PC-3 (cell line): Measurements from ENCODE around the gene DNASE1L2. TPM values are rescaled to one million over a fixed set of nuclear protein-coding genes. Genes with fewer than 3 reads are reported as not detected.
A peak's percentile ranks its signal among the peaks of the same experiment; 100 is the strongest.

ENCODE experiments used
- ATAC-seq: fragments of 200-7000 bp; cut with Tn5 transposase; 2 replicates; pipeline ENCODE4 v1.9.1; 2020; ENCODE audit warnings: mild to moderate bottlenecking, moderate library complexity
- BruUV-seq: library from RNA; stranded (reverse); fragments of 400-500 nt; replicated peaks from 2 replicates; lab custom pipeline; 2021; lab: Mats Ljungman, UMichigan
- CTCF ChIA-PET: fragments of 300-600 bp; sonication (Branson Sonifier 250); formaldehyde crosslinking; loops from one replicate; lab custom pipeline; 2022; ENCODE audit warnings: antibody characterized with exemption; lab: Charles Lee
- POLR2A ChIA-PET: fragments of 300-600 bp; sonication (Branson Sonifier 250); formaldehyde crosslinking; loops from one replicate; lab custom pipeline; 2022; ENCODE audit warnings: antibody characterized with exemption; ENCODE audit not compliant: unreplicated experiment; lab: Charles Lee
- DNase-seq: peaks from one replicate; pipeline ENCODE4 v3.0.0-alpha.2; 2015
- H2AFZ ChIP-seq: fragments of 300-600 bp; sonication (generic); 2 replicates; pipeline ENCODE4 v1.6.0; 2016; ENCODE audit warnings: antibody characterized with exemption, low read length
- H3F3A ChIP-seq: fragments of 300-600 bp; sonication (generic); one replicate; pipeline ENCODE4 v1.6.0; 2017; ENCODE audit warnings: antibody characterized with exemption, low read length, control low read depth, mild to moderate bottlenecking; ENCODE audit not compliant: unreplicated experiment
- H3K27ac ChIP-seq: fragments of 300-600 bp; sonication (generic); 2 replicates; pipeline ENCODE4 v1.5.1; 2016; ENCODE audit warnings: mild to moderate bottlenecking, low read length
- H3K27me3 ChIP-seq: fragments of 300-600 bp; sonication (generic); 2 replicates; pipeline ENCODE4 v1.6.1; 2016; ENCODE audit warnings: low read length, mixed read lengths
- H3K36me3 ChIP-seq: fragments of 300-600 bp; sonication (generic); 2 replicates; pipeline ENCODE4 v1.6.1; 2016; ENCODE audit warnings: low read depth, mixed run types, low read length, mixed read lengths
- H3K4me1 ChIP-seq: fragments of 300-600 bp; sonication (generic); 2 replicates; pipeline ENCODE4 v1.5.1; 2016; ENCODE audit warnings: low read length; ENCODE audit not compliant: insufficient read depth
- H3K4me2 ChIP-seq: fragments of 300-600 bp; sonication (generic); 2 replicates; pipeline ENCODE4 v1.6.0; 2016; ENCODE audit warnings: low read length
- H3K4me3 ChIP-seq: fragments of 300-600 bp; sonication (generic); 2 replicates; pipeline ENCODE4 v1.5.1; 2016; ENCODE audit warnings: mild to moderate bottlenecking, low read length, mixed read lengths
- H3K79me2 ChIP-seq: fragments of 300-600 bp; sonication (generic); 2 replicates; pipeline ENCODE4 v1.6.1; 2017; ENCODE audit warnings: low read length, mixed read lengths
- H3K9ac ChIP-seq: fragments of 300-600 bp; sonication (generic); 2 replicates; pipeline ENCODE4 v1.6.0; 2016; ENCODE audit warnings: mild to moderate bottlenecking, low read length
- H3K9me2 ChIP-seq: fragments of 300-600 bp; sonication (generic); replicated peaks from 2 replicates; pipeline ENCODE4 v1.6.1; 2016; ENCODE audit warnings: mixed run types, low read length, mixed read lengths
- H3K9me3 ChIP-seq: fragments of 300-600 bp; sonication (generic); 2 replicates; pipeline ENCODE4 v1.6.1; 2016; ENCODE audit warnings: low read length, mixed read lengths
- H4K20me1 ChIP-seq: fragments of 300-600 bp; sonication (generic); 2 replicates; pipeline ENCODE4 v1.6.1; 2016; ENCODE audit warnings: low read length, mixed read lengths
- CTCF ChIP-seq: fragments of 300-600 bp; sonication (generic); conservative IDR thresholded peaks from 2 replicates; pipeline ENCODE4 v1.5.1; 2017; ENCODE audit warnings: antibody characterized with exemption, low read depth, mild to moderate bottlenecking, low read length
- EZH2 ChIP-seq: fragments of 300-600 bp; sonication (generic); IDR thresholded peaks from one replicate; pipeline ENCODE4 v1.6.1; 2017; ENCODE audit warnings: antibody characterized with exemption, mild to moderate bottlenecking, low read length; ENCODE audit not compliant: unreplicated experiment
- EZH2phosphoT487 ChIP-seq: fragments of 300-600 bp; sonication (generic); IDR thresholded peaks from 2 replicates; pipeline ENCODE4 v1.6.1; 2018; ENCODE audit warnings: mild to moderate bottlenecking, antibody characterized with exemption, low read length, borderline replicate concordance
- intact Hi-C: fragments of 100-400 bp; cut with micrococcal nuclease; formaldehyde crosslinking; loops from 2 replicates; pipeline ENCODE4 v1.9.0; 2023
- total RNA-seq: library from RNA; depleted of rRNA; stranded (reverse); fragments of >200 nt; gene quantifications from 2 replicates; pipeline ENCODE4 v1.2.3, GENCODE V29; 2014

Gene DNASE1L2
- total RNA-seq, 1 experiment from 2014 or later = 2.7 TPM

GRCh38 chr16:2273931-2274330, 37.7 kb downstream of the DNASE1L2 start:
- no peaks in the 10 kb centered on the region for H4K20me1 ChIP-seq
- POLR2A ChIA-PET = no interaction called here
- H3K9ac ChIP-seq = no peak overlapping the region
- H3K36me3 ChIP-seq = no peaks in the 10 kb centered on the region
- H3K27ac ChIP-seq = no peak overlapping the region
- BruUV-seq = no TSS peak
- intact Hi-C loops = no loop called here
- peaks cover 14% of the 10 kb centered on the region for H3K79me2 ChIP-seq
- no peaks in the 10 kb centered on the region for H3F3A ChIP-seq
- no peak for DNase-seq
- no peaks in the 10 kb centered on the region for H3K9me3 ChIP-seq
- TF ChIP-seq EZH2 = no peak
- no peak for TF ChIP-seq CTCF
- TF ChIP-seq EZH2phosphoT487 = no peak
- H3K4me3 ChIP-seq = no peak overlapping the region
- CTCF ChIA-PET = no interaction called here
- H3K27me3 ChIP-seq = no peaks in the 10 kb centered on the region
- no peaks in the 10 kb centered on the region for H3K9me2 ChIP-seq
- H3K4me2 ChIP-seq = no peak overlapping the region
- H3K4me1 ChIP-seq = peaks cover 7% of the 10 kb centered on the region; the same call in 1 of the 2 replicates
- no peak overlapping the region for H2AFZ ChIP-seq
- ATAC-seq = no peak

- Histone ChIP-seq H3K9me2 (no peaks in the 10 kb centered on the region), H2AFZ (no peak overlapping the region), H3F3A (no peaks in the 10 kb centered on the region), H3K27me3 (no peaks in the 10 kb centered on the region), H4K20me1 (no peaks in the 10 kb centered on the region), H3K4me3 (no peak overlapping the region), H3K4me1 (no peaks in the 10 kb centered on the region), H3K79me2 (no peaks in the 10 kb centered on the region), H3K27ac (no peak overlapping the region), H3K9me3 (no peaks in the 10 kb centered on the region), H3K4me2 (no peak overlapping the region), H3K36me3 (no peaks in the 10 kb centered on the region), H3K9ac (no peak overlapping the region)
- BruUV-seq = TSS peak; percentile 35
- intact Hi-C loops = no loop called here
- DNase-seq = no peak
- ChIA-PET POLR2A (no interaction called here), CTCF (no interaction called here)
- no peak for ATAC-seq
- no peak for TF ChIP-seq EZH2phosphoT487
- no peak for TF ChIP-seq CTCF
- no peak for TF ChIP-seq EZH2
These were observed 39.5 kb downstream of the DNASE1L2 start for GRCh38 chr16:2275476-2276367.
